ENCODE results near the gene NUP50.

NUP50 gene

GRCh38 chr22:45223304-45224117 is 59.8 kb downstream of the NUP50 start:
- no peak overlapping the region for H4K91ac ChIP-seq (ENCODE audit: low read depth, low read length, poor library complexity)
- no CpG with 5 or more reads among the region's 5 CpGs for WGBS, 2 donors (ENCODE audit: extremely low coverage in 2 of 2, insufficient read length in 2 of 2, insufficient replicate concordance in 1 of 2)
- no peak overlapping the region for H4K8ac ChIP-seq (ENCODE audit: low read depth, low read length)
- no peak overlapping the region for H3K27ac ChIP-seq (replicated peaks; ENCODE audit: low read length)
- no peak overlapping the region for H2BK120ac ChIP-seq (ENCODE audit: low read depth, low read length)
- no peak overlapping the region for H3K9ac ChIP-seq (ENCODE audit: low read depth, low read length, poor library complexity)
- H2BK12ac ChIP-seq (ENCODE audit: low read length) = no peak overlapping the region
- peaks cover 21 to 29% of the 10 kb centered on the region in 2 donors for H3K4me1 ChIP-seq (ENCODE audit: control insufficient read depth in 2 of 2, insufficient read depth in 1 of 2, low read depth in 1 of 2, low read length in 2 of 2)
- H3K23ac ChIP-seq (ENCODE audit: low read depth, low read length, poor library complexity) = no peak overlapping the region
- H2BK5ac ChIP-seq (ENCODE audit: low read length) = no peak overlapping the region
- H3K36me3 ChIP-seq (replicated peaks in 1 of 2; ENCODE audit: control insufficient read depth in 2 of 2, insufficient read depth in 2 of 2, low read length in 2 of 2) = peaks cover 0 to 1% of the 10 kb centered on the region in 2 donors
- H3K27me3 ChIP-seq (ENCODE audit: control insufficient read depth in 3 of 3, insufficient read depth in 3 of 3, low read depth in 1 of 3, low read length in 3 of 3) = no peaks in the 10 kb centered on the region
- H3K4me2 ChIP-seq (ENCODE audit: insufficient read depth, low read length, poor library complexity, severe bottlenecking) = no peak overlapping the region
- H3K18ac ChIP-seq (ENCODE audit: low read length) = no peak overlapping the region
- peaks cover 3% of the 10 kb centered on the region for H3K79me1 ChIP-seq (ENCODE audit: low read depth, low read length)
- H2AK5ac ChIP-seq (ENCODE audit: low read depth, low read length) = no peak overlapping the region
- no peaks in the 10 kb centered on the region for H3K9me3 ChIP-seq (replicated peaks in 1 of 2; ENCODE audit: control insufficient read depth in 2 of 2, insufficient read depth in 1 of 2, low read depth in 1 of 2, low read length in 2 of 2)
- H2AFZ ChIP-seq (ENCODE audit: low read length) = no peak overlapping the region
- no peak overlapping the region for H3K4ac ChIP-seq (ENCODE audit: low read length)
- H2BK15ac ChIP-seq (ENCODE audit: low read length) = no peak overlapping the region
- no peak overlapping the region for H3K14ac ChIP-seq (ENCODE audit: low read length)
- DNase-seq (ENCODE audit: low spot score) = no peak
- no peak overlapping the region for H3K4me3 ChIP-seq (ENCODE audit: low read length in 2 of 2)

GRCh38 chr22:45224331-45224730 is 60.6 kb downstream of the NUP50 start:
- no peak overlapping the region for H4K8ac ChIP-seq (ENCODE audit: low read depth, low read length)
- H2AK5ac ChIP-seq (ENCODE audit: low read depth, low read length) = peak overlapping the region; percentile 97
- no peak overlapping the region for H3K4me2 ChIP-seq (ENCODE audit: insufficient read depth, low read length, poor library complexity, severe bottlenecking)

GRCh38 chr22:45224988-45225731 is 61.4 kb downstream of the NUP50 start:
- no peak overlapping the region for H2AFZ ChIP-seq (ENCODE audit: low read length)
- peaks cover 17 to 26% of the 10 kb centered on the region in 2 donors for H3K4me1 ChIP-seq (ENCODE audit: control insufficient read depth in 2 of 2, insufficient read depth in 1 of 2, low read depth in 1 of 2, low read length in 2 of 2)
- peak overlapping the region; percentile 54 for H2BK5ac ChIP-seq (ENCODE audit: low read length)
- no peaks in the 10 kb centered on the region for H3K9me3 ChIP-seq (replicated peaks in 1 of 2; ENCODE audit: control insufficient read depth in 2 of 2, insufficient read depth in 1 of 2, low read depth in 1 of 2, low read length in 2 of 2)
- peak overlapping the region; percentile 42 for H3K14ac ChIP-seq (ENCODE audit: low read length)
- H3K23ac ChIP-seq (ENCODE audit: low read depth, low read length, poor library complexity) = peak overlapping the region; percentile 31
- H3K36me3 ChIP-seq (replicated peaks in 1 of 2; ENCODE audit: control insufficient read depth in 2 of 2, insufficient read depth in 2 of 2, low read length in 2 of 2) = peaks cover 0 to 1% of the 10 kb centered on the region in 2 donors
- peak overlapping the region; percentile 89 for H3K18ac ChIP-seq (ENCODE audit: low read length)
- DNase-seq (ENCODE audit: low spot score) = no peak
- H2BK15ac ChIP-seq (ENCODE audit: low read length) = peak overlapping the region; percentile 32
- no peak overlapping the region for H3K4me3 ChIP-seq (ENCODE audit: low read length in 2 of 2)
- no peaks in the 10 kb centered on the region for H3K27me3 ChIP-seq (ENCODE audit: control insufficient read depth in 3 of 3, insufficient read depth in 3 of 3, low read depth in 1 of 3, low read length in 3 of 3)
- WGBS, 2 donors (ENCODE audit: extremely low coverage in 2 of 2, insufficient read length in 2 of 2, insufficient replicate concordance in 1 of 2) = no CpG with 5 or more reads among the region's 19 CpGs
- H4K8ac ChIP-seq (ENCODE audit: low read depth, low read length) = no peak overlapping the region
- H2AK5ac ChIP-seq (ENCODE audit: low read depth, low read length) = peak overlapping the region; percentile 97
- no peak overlapping the region for H3K4ac ChIP-seq (ENCODE audit: low read length)
- H3K4me2 ChIP-seq (ENCODE audit: insufficient read depth, low read length, poor library complexity, severe bottlenecking) = no peak overlapping the region
- peak overlapping the region; percentile 36 for H3K9ac ChIP-seq (ENCODE audit: low read depth, low read length, poor library complexity)
- no peak overlapping the region for H2BK12ac ChIP-seq (ENCODE audit: low read length)
- H3K27ac ChIP-seq (replicated peaks; ENCODE audit: low read length) = no peak overlapping the region
- H2BK120ac ChIP-seq (ENCODE audit: low read depth, low read length) = peak overlapping the region; percentile 64
- H4K91ac ChIP-seq (ENCODE audit: low read depth, low read length, poor library complexity) = no peak overlapping the region
- peaks cover 7% of the 10 kb centered on the region for H3K79me1 ChIP-seq (ENCODE audit: low read depth, low read length)

More at GRCh38 chr22:45224331-45224730, 60.6 kb downstream of the NUP50 start:
- Histone ChIP-seq H3K36me3 (replicated peaks in 1 of 2; ENCODE audit: control insufficient read depth in 2 of 2, insufficient read depth in 2 of 2, low read length in 2 of 2) (peaks cover 0 to 1% of the 10 kb centered on the region in 2 donors), H2BK15ac (ENCODE audit: low read length) (peak overlapping the region; percentile 32), H3K4me3 (ENCODE audit: low read length in 2 of 2) (no peak overlapping the region), H3K27me3 (ENCODE audit: control insufficient read depth in 3 of 3, insufficient read depth in 3 of 3, low read depth in 1 of 3, low read length in 3 of 3) (no peaks in the 10 kb centered on the region), H4K91ac (ENCODE audit: low read depth, low read length, poor library complexity) (no peak overlapping the region), H2BK12ac (ENCODE audit: low read length) (no peak overlapping the region), H2BK5ac (ENCODE audit: low read length) (peak overlapping the region; percentile 57), H3K9me3 (replicated peaks in 1 of 2; ENCODE audit: control insufficient read depth in 2 of 2, insufficient read depth in 1 of 2, low read depth in 1 of 2, low read length in 2 of 2) (no peaks in the 10 kb centered on the region), H3K9ac (ENCODE audit: low read depth, low read length, poor library complexity) (no peak overlapping the region), H2AFZ (ENCODE audit: low read length) (no peak overlapping the region), H3K23ac (ENCODE audit: low read depth, low read length, poor library complexity) (no peak overlapping the region), H3K27ac (replicated peaks; ENCODE audit: low read length) (no peak overlapping the region), H2BK120ac (ENCODE audit: low read depth, low read length) (no peak overlapping the region), H3K4me1 (ENCODE audit: control insufficient read depth in 2 of 2, insufficient read depth in 1 of 2, low read depth in 1 of 2, low read length in 2 of 2) (peaks cover 17 to 26% of the 10 kb centered on the region in 2 donors), H3K79me1 (ENCODE audit: low read depth, low read length) (peaks cover 3% of the 10 kb centered on the region), H3K18ac (ENCODE audit: low read length) (peak overlapping the region; percentile 89), H3K14ac (ENCODE audit: low read length) (no peak overlapping the region), H3K4ac (ENCODE audit: low read length) (no peak overlapping the region)
- no CpG with 5 or more reads among the region's 11 CpGs for WGBS, 2 donors (ENCODE audit: extremely low coverage in 2 of 2, insufficient read length in 2 of 2, insufficient replicate concordance in 1 of 2)
- no peak for DNase-seq (ENCODE audit: low spot score)

All from neuronal stem cell (in vitro differentiated cells).